ENCODE measurements around the gene GZMB.

Gene GZMB

GRCh38 chr14:24634158-24634557 lies at the start of gene GZMB:
Gene GZMB (minus strand): TSS chr14:24634190. CDS start chr14:24634160, 30 bp downstream.
- Histone ChIP-seq H3K4me1 (ENCODE audit: insufficient read depth, low read length) (no peaks in the 10 kb centered on the region), H3K27me3 (ENCODE audit: insufficient read depth, low read length) (no peaks in the 10 kb centered on the region), H3K36me3 (ENCODE audit: insufficient read depth, low read length) (no peaks in the 10 kb centered on the region), H3K4me3 (ENCODE audit: low read length) (no peak within 1 kb of the TSS), H3K9me3 (ENCODE audit: low read length) (no peaks in the 10 kb centered on the region), H2AFZ (ENCODE audit: low read depth, low read length) (no peak within 1 kb of the TSS)

GRCh38 chr14:24681056-24681455 lies 47.1 kb upstream of the GZMB start:
- H3K4me1 ChIP-seq (ENCODE audit: insufficient read depth, low read length), result no peaks in the 10 kb centered on the region

GRCh38 chr14:24680516-24680915 lies 46.5 kb upstream of the GZMB start:
- Histone ChIP-seq H2AFZ (ENCODE audit: low read depth, low read length) (no peak overlapping the region), H3K4me1 (ENCODE audit: insufficient read depth, low read length) (no peaks in the 10 kb centered on the region), H3K9me3 (ENCODE audit: low read length) (no peaks in the 10 kb centered on the region), H3K4me3 (ENCODE audit: low read length) (no peak overlapping the region), H3K36me3 (ENCODE audit: insufficient read depth, low read length) (no peaks in the 10 kb centered on the region), H3K27me3 (ENCODE audit: insufficient read depth, low read length) (peaks cover 10% of the 10 kb centered on the region)

More at GRCh38 chr14:24681056-24681455, 47.1 kb upstream of the GZMB start:
- Histone ChIP-seq H3K36me3 (ENCODE audit: insufficient read depth, low read length) (no peaks in the 10 kb centered on the region), H3K27me3 (ENCODE audit: insufficient read depth, low read length) (peaks cover 10% of the 10 kb centered on the region), H3K9me3 (ENCODE audit: low read length) (no peaks in the 10 kb centered on the region), H2AFZ (ENCODE audit: low read depth, low read length) (no peak overlapping the region), H3K4me3 (ENCODE audit: low read length) (no peak overlapping the region)

GRCh38 chr14:24679248-24679961 lies 45.4 kb upstream of the GZMB start:
- no peaks in the 10 kb centered on the region for H3K36me3 ChIP-seq (ENCODE audit: insufficient read depth, low read length)
- H3K27me3 ChIP-seq (ENCODE audit: insufficient read depth, low read length), result peaks cover 5% of the 10 kb centered on the region
- no peaks in the 10 kb centered on the region for H3K9me3 ChIP-seq (ENCODE audit: low read length)
- no peaks in the 10 kb centered on the region for H3K4me1 ChIP-seq (ENCODE audit: insufficient read depth, low read length)
- no peak overlapping the region for H2AFZ ChIP-seq (ENCODE audit: low read depth, low read length)
- H3K4me3 ChIP-seq (ENCODE audit: low read length), result no peak overlapping the region

- no peak overlapping the region for H2AFZ ChIP-seq (ENCODE audit: low read depth, low read length)
- no peaks in the 10 kb centered on the region for H3K9me3 ChIP-seq (ENCODE audit: low read length)
- H3K4me3 ChIP-seq (ENCODE audit: low read length), result no peak overlapping the region
- no peaks in the 10 kb centered on the region for H3K4me1 ChIP-seq (ENCODE audit: insufficient read depth, low read length)
- H3K27me3 ChIP-seq (ENCODE audit: insufficient read depth, low read length), result peaks cover 5% of the 10 kb centered on the region
- no peaks in the 10 kb centered on the region for H3K36me3 ChIP-seq (ENCODE audit: insufficient read depth, low read length)
Measured at GRCh38 chr14:24678801-24679247, 44.8 kb upstream of the GZMB start.

- H3K9me3 ChIP-seq (ENCODE audit: low read length), result no peaks in the 10 kb centered on the region
- H3K36me3 ChIP-seq (ENCODE audit: insufficient read depth, low read length), result no peaks in the 10 kb centered on the region
- H3K4me3 ChIP-seq (ENCODE audit: low read length), result no peak overlapping the region
- no peaks in the 10 kb centered on the region for H3K4me1 ChIP-seq (ENCODE audit: insufficient read depth, low read length)
- H3K27me3 ChIP-seq (ENCODE audit: insufficient read depth, low read length), result peaks cover 5% of the 10 kb centered on the region
- H2AFZ ChIP-seq (ENCODE audit: low read depth, low read length), result no peak overlapping the region
Measured at GRCh38 chr14:24677956-24678355, 44.0 kb upstream of the GZMB start.

GRCh38 chr14:24674204-24674970 lies 40.4 kb upstream of the GZMB start:
- no peaks in the 10 kb centered on the region for H3K36me3 ChIP-seq (ENCODE audit: insufficient read depth, low read length)

GRCh38 chr14:24673534-24674203 lies 39.7 kb upstream of the GZMB start:
- H3K27me3 ChIP-seq (ENCODE audit: insufficient read depth, low read length), result peaks cover 3% of the 10 kb centered on the region
- no peaks in the 10 kb centered on the region for H3K4me1 ChIP-seq (ENCODE audit: insufficient read depth, low read length)
- no peaks in the 10 kb centered on the region for H3K36me3 ChIP-seq (ENCODE audit: insufficient read depth, low read length)
- no peaks in the 10 kb centered on the region for H3K9me3 ChIP-seq (ENCODE audit: low read length)
- no peak overlapping the region for H3K4me3 ChIP-seq (ENCODE audit: low read length)
- H2AFZ ChIP-seq (ENCODE audit: low read depth, low read length), result no peak overlapping the region

More at GRCh38 chr14:24674204-24674970, 40.4 kb upstream of the GZMB start:
- Histone ChIP-seq H3K4me1 (ENCODE audit: insufficient read depth, low read length) (no peaks in the 10 kb centered on the region), H3K27me3 (ENCODE audit: insufficient read depth, low read length) (peaks cover 3% of the 10 kb centered on the region), H3K9me3 (ENCODE audit: low read length) (no peaks in the 10 kb centered on the region), H3K4me3 (ENCODE audit: low read length) (no peak overlapping the region), H2AFZ (ENCODE audit: low read depth, low read length) (no peak overlapping the region)

- peaks cover 3% of the 10 kb centered on the region for H3K27me3 ChIP-seq (ENCODE audit: insufficient read depth, low read length)
- no peak overlapping the region for H3K4me3 ChIP-seq (ENCODE audit: low read length)
- H2AFZ ChIP-seq (ENCODE audit: low read depth, low read length), result no peak overlapping the region
- no peaks in the 10 kb centered on the region for H3K4me1 ChIP-seq (ENCODE audit: insufficient read depth, low read length)
- H3K36me3 ChIP-seq (ENCODE audit: insufficient read depth, low read length), result no peaks in the 10 kb centered on the region
- H3K9me3 ChIP-seq (ENCODE audit: low read length), result no peaks in the 10 kb centered on the region
Measured at GRCh38 chr14:24673059-24673458, 39.1 kb upstream of the GZMB start.

- Histone ChIP-seq H3K4me1 (ENCODE audit: insufficient read depth, low read length) (no peaks in the 10 kb centered on the region), H2AFZ (ENCODE audit: low read depth, low read length) (no peak overlapping the region), H3K9me3 (ENCODE audit: low read length) (no peaks in the 10 kb centered on the region), H3K36me3 (ENCODE audit: insufficient read depth, low read length) (no peaks in the 10 kb centered on the region), H3K4me3 (ENCODE audit: low read length) (no peak overlapping the region), H3K27me3 (ENCODE audit: insufficient read depth, low read length) (no peaks in the 10 kb centered on the region)
Measured at GRCh38 chr14:24670594-24670993, 36.6 kb upstream of the GZMB start.

- H3K4me3 ChIP-seq (ENCODE audit: low read length), result no peak overlapping the region
Measured at GRCh38 chr14:24669651-24670050, 35.7 kb upstream of the GZMB start.

GRCh38 chr14:24665440-24665991 lies 31.5 kb upstream of the GZMB start:
- Histone ChIP-seq H3K4me1 (ENCODE audit: insufficient read depth, low read length) (no peaks in the 10 kb centered on the region), H3K9me3 (ENCODE audit: low read length) (no peaks in the 10 kb centered on the region), H3K36me3 (ENCODE audit: insufficient read depth, low read length) (no peaks in the 10 kb centered on the region), H3K27me3 (ENCODE audit: insufficient read depth, low read length) (peaks cover 2% of the 10 kb centered on the region), H2AFZ (ENCODE audit: low read depth, low read length) (no peak overlapping the region), H3K4me3 (ENCODE audit: low read length) (no peak overlapping the region)

More at GRCh38 chr14:24669651-24670050, 35.7 kb upstream of the GZMB start:
- Histone ChIP-seq H3K4me1 (ENCODE audit: insufficient read depth, low read length) (no peaks in the 10 kb centered on the region), H3K36me3 (ENCODE audit: insufficient read depth, low read length) (no peaks in the 10 kb centered on the region), H2AFZ (ENCODE audit: low read depth, low read length) (no peak overlapping the region), H3K9me3 (ENCODE audit: low read length) (no peaks in the 10 kb centered on the region), H3K27me3 (ENCODE audit: insufficient read depth, low read length) (no peaks in the 10 kb centered on the region)

- H2AFZ ChIP-seq (ENCODE audit: low read depth, low read length), result no peak overlapping the region
- H3K36me3 ChIP-seq (ENCODE audit: insufficient read depth, low read length), result no peaks in the 10 kb centered on the region
- no peak overlapping the region for H3K4me3 ChIP-seq (ENCODE audit: low read length)
- H3K9me3 ChIP-seq (ENCODE audit: low read length), result no peaks in the 10 kb centered on the region
- H3K27me3 ChIP-seq (ENCODE audit: insufficient read depth, low read length), result peaks cover 2% of the 10 kb centered on the region
- H3K4me1 ChIP-seq (ENCODE audit: insufficient read depth, low read length), result no peaks in the 10 kb centered on the region
Measured at GRCh38 chr14:24664366-24664765, 30.4 kb upstream of the GZMB start.

Measured in neuron (in vitro differentiated cells).